Upper lobe of left lung (tissue), 6 donors: ENCODE data around the gene HMGN1. TPM values are rescaled to one million over a fixed set of nuclear protein-coding genes. Genes with fewer than 3 reads are reported as not detected.
"Not testable (repeated sequence)": the region's sequence is repeated elsewhere in the genome, so short reads cannot be mapped to it uniquely, and the experiment has no call there.

ENCODE experiments used
- ATAC-seq, 2 donors: fragments of 200-7000 bp; cut with Tn5 transposase; one replicate each; pipeline ENCODE4 v1.9.1; 2022; ENCODE audit warnings: mild to moderate bottlenecking in 2 of 2, moderate library complexity in 2 of 2; ENCODE audit not compliant: low FRiP score in 2 of 2
- DNase-seq, 2 donors: peaks; one replicate each; pipeline ENCODE4 v3.0.0-alpha.2; 2019 to 2020
- H3K27ac ChIP-seq, 4 donors: fragments of 200-600 bp; sonication (generic); one replicate each; pipeline ENCODE4 v1.5.1; 2016 to 2019
- H3K27me3 ChIP-seq, 4 donors: fragments of 200-600 bp; sonication (generic); one replicate each; pipeline ENCODE4 v1.5.1; 2017 to 2019
- H3K36me3 ChIP-seq, 4 donors: fragments of 200-600 bp; sonication (generic); one replicate each; pipeline ENCODE4 v1.5.1; 2016 to 2019
- H3K4me1 ChIP-seq, 4 donors: fragments of 200-600 bp; sonication (generic); one replicate each; pipeline ENCODE4 v1.5.1; 2018 to 2019
- H3K4me3 ChIP-seq, 4 donors: fragments of 200-600 bp; sonication (generic); one replicate each; pipeline ENCODE4 v1.5.1; 2017 to 2019; ENCODE audit warnings: mild to moderate bottlenecking in 2 of 4, moderate library complexity in 1 of 4
- H3K9me3 ChIP-seq, 4 donors: fragments of 200-600 bp; sonication (generic); one replicate each; pipeline ENCODE4 v1.5.1; 2018 to 2019
- EP300 ChIP-seq, 4 donors: sonication (generic); formaldehyde crosslinking; IDR thresholded peaks; one replicate each; pipeline ENCODE4 v1.5.1; 2017; ENCODE audit warnings: antibody characterized with exemption in 4 of 4, control low read depth in 2 of 4
- POLR2A ChIP-seq, 4 donors: fragments of 450-650 bp; IDR thresholded peaks; one replicate each; pipeline ENCODE4 v1.5.1; 2016 to 2017; ENCODE audit warnings: antibody characterized with exemption in 4 of 4, mild to moderate bottlenecking in 2 of 4
- POLR2AphosphoS5 ChIP-seq, 2 donors: sonication (generic); formaldehyde crosslinking; IDR thresholded peaks; one replicate each; pipeline ENCODE4 v1.5.1; 2017; ENCODE audit warnings: antibody characterized with exemption in 2 of 2
- WGBS, 2 donors: methylation state at CpG; one replicate each; pipeline ENCODE4 v1.1.5; 2017 to 2018; 5-methylcytosine and 5-hydroxymethylcytosine counted together
- total RNA-seq, 6 donors: library from RNA; depleted of rRNA in 4 of 6; stranded (reverse); fragments of >200 nt in 4 of 6; gene quantifications; one replicate each; pipeline versions ENCODE4 v1.1.0 to v1.2.1, GENCODE V29; 2016 to 2021
- TF ChIP-seq, protein P1 (sequence below), 6 experiments: fragments of 450-650 bp in 4 of 6; fragments of 200-600 bp in 2 of 6; sonication (generic) in 2 of 6; IDR thresholded peaks; one replicate each; pipeline ENCODE4 v1.5.1; 2016 to 2019; ENCODE audit warnings: antibody characterized with exemption in 6 of 6
- donor health status: DM: no; HTN: no; CAD: no; lungs with moderate emphysema.
- donor health status: DM: no; HTN: yes; CAD: no; lungs with severe emphysema.

HMGN1 gene
- total RNA-seq, 6 donors from 2014 or later: 80.7 to 164 (median 115) TPM

- TF ChIP-seq EP300 (IDR thresholded peaks at IDR 0.05): no peak
- TF ChIP-seq POLR2A (IDR thresholded peaks at IDR 0.05): no peak
- TF ChIP-seq, protein P1, sequence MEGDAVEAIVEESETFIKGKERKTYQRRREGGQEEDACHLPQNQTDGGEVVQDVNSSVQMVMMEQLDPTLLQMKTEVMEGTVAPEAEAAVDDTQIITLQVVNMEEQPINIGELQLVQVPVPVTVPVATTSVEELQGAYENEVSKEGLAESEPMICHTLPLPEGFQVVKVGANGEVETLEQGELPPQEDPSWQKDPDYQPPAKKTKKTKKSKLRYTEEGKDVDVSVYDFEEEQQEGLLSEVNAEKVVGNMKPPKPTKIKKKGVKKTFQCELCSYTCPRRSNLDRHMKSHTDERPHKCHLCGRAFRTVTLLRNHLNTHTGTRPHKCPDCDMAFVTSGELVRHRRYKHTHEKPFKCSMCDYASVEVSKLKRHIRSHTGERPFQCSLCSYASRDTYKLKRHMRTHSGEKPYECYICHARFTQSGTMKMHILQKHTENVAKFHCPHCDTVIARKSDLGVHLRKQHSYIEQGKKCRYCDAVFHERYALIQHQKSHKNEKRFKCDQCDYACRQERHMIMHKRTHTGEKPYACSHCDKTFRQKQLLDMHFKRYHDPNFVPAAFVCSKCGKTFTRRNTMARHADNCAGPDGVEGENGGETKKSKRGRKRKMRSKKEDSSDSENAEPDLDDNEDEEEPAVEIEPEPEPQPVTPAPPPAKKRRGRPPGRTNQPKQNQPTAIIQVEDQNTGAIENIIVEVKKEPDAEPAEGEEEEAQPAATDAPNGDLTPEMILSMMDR (IDR thresholded peaks at IDR 0.05): no peak
- no peak for TF ChIP-seq POLR2AphosphoS5 (IDR thresholded peaks at IDR 0.05)
- DNase-seq (peak; percentile 29 to 62), ATAC-seq (no peak)
- 74 to 77% methylated on average over 9 to 12 of the region's 13 CpGs for WGBS, 2 donors
- Histone ChIP-seq H3K4me3 (peak overlapping the region in 3 of 4 donors; percentile 27 to 52 (median 42)), H3K4me1 (peaks cover 16 to 43% (median 25%) of the 10 kb centered on the region in 4 donors), H3K27ac (peak overlapping the region; percentile 8 to 59 (median 52)), H3K27me3 (no peaks in the 10 kb centered on the region), H3K36me3 (peaks cover 0 to 8% (median 0%) of the 10 kb centered on the region in 4 donors), H3K9me3 (no peaks in the 10 kb centered on the region)
These were observed 37.3 kb upstream of the HMGN1 start for GRCh38 chr21:39386194-39386593.

DNA sequence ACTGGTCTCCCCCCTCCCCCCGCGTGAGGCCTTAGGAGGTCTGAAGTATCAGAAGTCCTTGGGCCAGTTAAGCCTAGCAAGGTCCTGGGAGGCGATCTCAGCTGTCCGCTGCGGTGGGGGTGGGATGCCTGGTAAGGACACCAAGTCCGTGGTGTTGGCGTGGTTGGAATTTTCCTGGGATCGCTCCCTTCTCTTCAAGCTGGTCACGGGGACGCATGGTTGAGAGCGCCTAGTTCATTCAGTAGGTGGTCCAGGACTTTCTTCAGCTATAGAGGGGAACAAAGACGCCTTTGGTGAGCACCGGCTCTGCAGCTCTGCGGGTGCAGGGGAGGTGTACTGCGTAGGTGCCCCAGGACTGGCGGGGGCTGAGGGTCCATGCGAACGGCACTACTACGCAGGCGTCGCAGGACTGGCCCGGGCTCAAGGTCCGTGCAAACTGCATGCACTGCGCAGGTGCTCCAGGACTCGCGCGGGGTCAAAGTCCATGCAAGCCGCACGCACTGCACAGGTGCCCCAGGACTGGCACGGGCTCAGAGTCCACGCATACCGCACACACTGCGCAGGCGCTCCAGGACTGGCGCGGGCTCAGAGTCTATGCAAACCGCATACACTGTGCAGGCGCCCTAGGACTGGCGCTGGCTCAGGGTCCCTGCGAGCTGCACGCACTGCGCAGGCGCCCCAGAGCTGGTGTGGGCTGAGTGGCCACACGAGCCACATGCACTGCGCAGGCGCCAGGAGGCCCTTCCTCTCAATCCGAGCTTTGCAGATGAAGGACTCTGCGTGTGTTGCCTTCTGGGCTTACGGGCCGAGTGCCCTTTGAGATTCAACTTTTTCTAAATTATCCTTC is 36.6 kb upstream of the HMGN1 start:
- DNase-seq (peak; percentile 73 to 94), ATAC-seq (peak; percentile 85 to 90)
- peak overlapping the region in 3 of 4 donors; percentile 27 to 52 (median 42) for H3K4me3 ChIP-seq
- TF ChIP-seq POLR2A (IDR thresholded peaks at IDR 0.05) (peak in 1 of 4 donors; percentile 45), POLR2AphosphoS5 (IDR thresholded peaks at IDR 0.05) (no peak)
- H3K4me1 ChIP-seq: peaks cover 21 to 50% (median 30%) of the 10 kb centered on the region in 4 donors
- peaks cover 0 to 2% (median 0%) of the 10 kb centered on the region in 4 donors for H3K36me3 ChIP-seq
- H3K27me3 ChIP-seq: no peaks in the 10 kb centered on the region
- 64 to 78% methylated on average over 23 to 41 of the region's 50 CpGs for WGBS, 2 donors
- H3K9me3 ChIP-seq: no peaks in the 10 kb centered on the region
- peak overlapping the region; percentile 8 to 59 (median 52) for H3K27ac ChIP-seq

DNA sequence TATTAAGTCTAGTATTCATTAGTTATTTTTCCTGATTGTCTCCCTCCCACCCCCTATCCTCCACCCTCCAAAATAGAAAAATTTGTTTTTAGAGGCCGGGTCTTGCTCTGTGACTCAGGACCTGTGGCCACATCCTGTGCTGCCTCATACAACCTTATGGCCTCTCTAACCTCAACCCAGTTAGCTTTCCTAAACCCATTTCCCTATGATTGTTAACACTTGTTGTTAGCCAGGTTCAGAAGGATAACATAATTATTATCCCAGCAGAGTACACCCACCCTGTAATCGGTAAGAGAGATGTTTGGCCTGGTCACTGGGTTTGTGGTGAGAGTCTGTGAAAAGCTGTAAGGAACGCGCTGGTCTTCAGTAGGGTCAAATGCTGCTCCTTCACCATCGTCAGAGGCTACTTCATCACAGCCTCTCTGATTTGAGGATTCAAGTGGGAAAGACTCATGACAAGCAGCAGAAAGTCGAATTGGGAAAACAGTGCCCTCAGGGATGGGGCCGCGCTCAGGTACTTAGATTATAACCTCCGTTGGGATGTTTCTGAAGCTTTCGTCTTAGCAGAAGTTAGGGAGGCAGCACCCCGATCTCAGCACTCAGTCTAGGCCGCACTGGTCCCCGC is 35.9 kb upstream of the HMGN1 start:
- 90 to 91% methylated on average over 13 of the region's 13 CpGs for WGBS, 2 donors
- peak overlapping the region in 2 of 4 donors; percentile 9 to 58 for H3K27ac ChIP-seq
- no peaks in the 10 kb centered on the region for H3K9me3 ChIP-seq
- TF ChIP-seq, protein P1 (IDR thresholded peaks at IDR 0.05): no peak
- TF ChIP-seq POLR2A (IDR thresholded peaks at IDR 0.05) (no peak), POLR2AphosphoS5 (IDR thresholded peaks at IDR 0.05) (no peak), EP300 (IDR thresholded peaks at IDR 0.05) (no peak)
- no peaks in the 10 kb centered on the region for H3K27me3 ChIP-seq
- no peaks in the 10 kb centered on the region for H3K36me3 ChIP-seq
- DNase-seq (no peak), ATAC-seq (no peak)
- H3K4me3 ChIP-seq: peak overlapping the region in 1 of 4 donors; percentile 52
- H3K4me1 ChIP-seq: peaks cover 21 to 51% (median 30%) of the 10 kb centered on the region in 4 donors

DNA sequence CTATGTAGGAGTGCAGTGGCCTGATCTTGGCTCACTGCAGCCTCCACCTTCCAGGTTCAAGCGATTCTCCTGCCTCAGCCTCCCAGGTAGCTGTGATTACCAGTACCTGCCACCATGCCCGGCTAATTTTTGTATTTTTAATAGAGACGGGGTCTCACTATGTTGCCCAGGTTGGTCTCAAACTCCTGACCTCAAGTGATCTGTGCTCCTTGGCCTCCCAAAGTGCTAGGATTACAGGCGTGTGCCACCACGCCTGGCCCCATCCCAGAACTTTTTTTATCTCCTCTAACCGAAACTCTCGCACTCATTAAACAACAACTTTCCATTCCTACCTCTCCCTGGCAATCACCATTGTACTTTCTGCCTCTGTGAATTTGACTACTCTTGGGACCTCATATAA is 33.2 kb upstream of the HMGN1 start:
- not testable (repeated sequence) for H3K27me3 ChIP-seq, H3K27ac ChIP-seq, ATAC-seq, DNase-seq, H3K36me3 ChIP-seq, H3K4me3 ChIP-seq, H3K9me3 ChIP-seq
- WGBS, 2 donors: 95 to 96% methylated on average over 7 of the region's 7 CpGs
- peaks cover 10 to 35% (median 18%) of the 10 kb centered on the region in 4 donors for H3K4me1 ChIP-seq

- no peaks in the 10 kb centered on the region for H3K36me3 ChIP-seq
- no peak for DNase-seq
- no peaks in the 10 kb centered on the region for H3K9me3 ChIP-seq
- TF ChIP-seq EP300 (IDR thresholded peaks at IDR 0.05): no peak
- no peak for TF ChIP-seq POLR2A (IDR thresholded peaks at IDR 0.05)
- no peak for TF ChIP-seq POLR2AphosphoS5 (IDR thresholded peaks at IDR 0.05)
- TF ChIP-seq, protein P1 (IDR thresholded peaks at IDR 0.05): no peak
- 24 to 36% methylated on average over 12 of the region's 12 CpGs for WGBS, 2 donors
- peaks cover 7 to 24% (median 14%) of the 10 kb centered on the region in 4 donors for H3K4me1 ChIP-seq
- peak overlapping the region; percentile 72 to 86 (median 76) for H3K4me3 ChIP-seq
- ATAC-seq: no peak
- no peaks in the 10 kb centered on the region for H3K27me3 ChIP-seq
- H3K27ac ChIP-seq: peak overlapping the region; percentile 81 to 96 (median 88)
These were observed 32.1 kb upstream of the HMGN1 start for GRCh38 chr21:39381009-39381408.
